Heart left ventricle (tissue), 13 donors: ENCODE measurements around the gene SCN4A.

Experiments used
- CTCF ChIP-seq, 12 donors: fragments of 200-600 bp; sonication (generic) in 4 of 12; IDR thresholded peaks; one replicate each; pipeline versions ENCODE4 v1.5.0 to v1.8.0; 2018 to 2022; ENCODE audit warnings: antibody characterized with exemption in 12 of 12, mild to moderate bottlenecking in 5 of 12
- POLR2A ChIP-seq, 2 donors: fragments of 450-650 bp; IDR thresholded peaks; one replicate each; pipeline ENCODE4 v1.6.1; 2017; ENCODE audit warnings: antibody characterized with exemption in 2 of 2, mild to moderate bottlenecking in 2 of 2, moderate library complexity in 2 of 2
- donor health status: ischemic (EF 13 %, LVEDD 7.1; RV severe dilation, severe dysfunction).
- donor health status: DM: no; HTN: yes; CAD: no.
- donor health status: DM: no; HTN: no; CAD: no.
- donor health status: ischemic (EF 25% LVEDD 6.9; RV normal size, moderate dysfunction).
- donor health status: ischemic (EF 25% LVEDD 5.7; RV mildly dilated, moderate dysfunction).
- donor health status: ischemic (EF 35%, LVEDD 5.7; RV mildly dilated, moderate dysfunction).
- donor health status: nonischemic (EF 11% LVEDD 7.7; RV severe dilation, severe dysfunction).
- donor health status: DM: yes; HTN: yes; CAD: no.
- donor health status: PGD.
- donor health status: ischemic (EF 29% LVEDD 5.4; RV normal size, mild dysfunction).
- donor health status: nonischemic (EF 23%, LVEDD 6.1; RV moderate dilation, normal function).

DNA sequence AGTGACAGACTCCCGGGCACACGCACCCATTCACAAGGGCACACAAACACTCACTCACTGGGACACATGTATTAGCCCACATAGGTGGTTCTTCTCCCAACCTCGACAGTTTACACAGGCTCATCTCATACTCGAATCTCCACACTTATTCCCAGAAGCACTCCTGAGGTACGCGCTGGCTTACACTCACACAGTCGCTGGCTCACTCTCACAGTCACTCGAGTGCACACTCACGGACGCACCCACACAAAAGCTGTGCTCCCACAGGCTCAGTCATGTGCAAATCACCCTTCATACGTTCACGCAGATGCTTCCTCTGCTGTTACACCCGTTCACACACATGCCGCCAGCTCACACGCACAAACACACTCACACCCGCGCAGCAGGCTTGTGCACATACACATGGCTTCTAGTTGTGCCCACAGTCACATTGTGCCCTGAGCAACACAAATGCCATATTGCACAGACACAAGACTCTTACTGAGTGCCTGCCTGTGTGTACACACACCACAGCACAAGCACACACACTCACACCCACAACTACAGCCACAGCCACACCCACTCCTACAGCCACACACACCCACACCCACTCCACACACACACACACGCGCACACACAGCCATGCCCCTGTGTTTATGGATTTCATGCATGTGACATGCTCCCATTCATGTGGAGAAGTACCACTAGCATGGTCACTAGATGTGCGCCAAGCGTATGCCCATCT is 17.1 kb upstream of the SCN4A start:
- TF ChIP-seq CTCF (IDR thresholded peaks at IDR 0.05) (no peak), POLR2A (IDR thresholded peaks at IDR 0.05) (no peak)
